Panc1 (cell line): ENCODE results near the gene CFAP299.

Experiments used
- CTCF ChIP-seq: fragments of 450-650 bp; IDR thresholded peaks from 2 replicates; pipeline ENCODE4 v1.5.1; 2017; ENCODE audit warnings: mild to moderate bottlenecking
- POLR2AphosphoS5 ChIP-seq: IDR thresholded peaks from 2 replicates; pipeline ENCODE4 v1.6.1; 2012; ENCODE audit warnings: mild to moderate bottlenecking, low read depth, low read length, moderate library complexity

GRCh38 chr4:80409809-80410208, 74.3 kb downstream of the CFAP299 start:
- TF ChIP-seq POLR2AphosphoS5 (no peak), CTCF (no peak)
